Fibroblast of skin of right biceps (primary cell): ENCODE data around the gene TNNT2.

Source experiments
- DNase-seq: peaks from one replicate; pipeline ENCODE4 v3.0.0-alpha.2; 2013

Gene TNNT2

DNA sequence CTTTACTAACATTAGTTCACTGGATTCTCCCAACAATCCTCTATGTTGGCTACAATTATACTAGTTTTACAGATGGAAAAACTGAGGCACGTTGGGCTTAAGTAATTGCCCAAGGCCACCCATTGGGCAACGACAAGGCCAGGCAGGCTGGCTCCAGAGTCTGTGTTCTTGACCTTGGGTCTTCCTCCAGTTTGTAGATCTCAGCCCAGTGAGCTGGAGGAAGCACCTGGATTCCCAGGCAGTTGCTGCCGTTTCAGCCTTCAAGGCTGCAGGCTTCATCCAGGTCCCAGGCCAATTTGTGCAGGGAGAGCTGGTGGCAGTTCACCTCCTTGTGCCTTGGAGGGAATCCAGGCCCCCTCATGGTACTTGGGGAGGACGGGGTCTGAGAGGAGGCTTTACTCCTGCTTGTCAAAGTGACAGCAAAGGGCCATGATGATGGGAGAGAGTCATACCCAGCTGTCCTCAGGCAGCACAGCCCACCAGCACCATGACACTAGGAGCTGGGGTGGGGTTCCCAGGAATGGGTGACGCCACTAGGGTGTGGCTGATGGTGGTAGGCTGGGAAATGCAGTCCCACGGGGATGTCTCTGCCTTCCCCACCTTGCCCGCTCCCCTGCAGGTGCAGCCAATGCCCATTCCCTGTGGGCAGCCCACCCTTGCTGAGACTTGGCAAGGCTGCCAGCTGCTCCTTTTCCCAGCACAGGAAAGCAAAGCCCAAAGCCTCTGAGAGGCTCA lies 67.1 kb downstream of the TNNT2 start:
- DNase-seq = no peak

DNA sequence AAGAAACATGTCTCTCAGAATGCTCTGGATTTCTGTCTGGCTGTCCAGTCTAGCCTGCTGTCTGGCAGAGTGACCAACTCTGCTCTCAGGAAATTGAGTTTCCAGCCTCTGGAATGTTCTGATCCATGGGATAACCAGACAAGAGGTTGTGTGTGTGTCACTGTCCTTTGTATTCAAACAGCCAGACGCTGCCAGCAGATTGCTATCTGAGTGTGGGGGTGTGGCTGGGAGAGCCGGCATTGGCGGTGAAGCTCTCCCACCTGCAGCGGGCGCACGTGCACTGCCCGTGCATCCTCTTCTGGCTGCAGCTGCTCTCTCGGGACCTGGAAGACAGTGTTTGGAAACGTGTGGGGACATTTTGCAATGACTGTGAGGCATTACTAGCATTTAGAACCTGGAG lies 68.1 kb downstream of the TNNT2 start:
- peak; percentile 58 for DNase-seq
